Neural cell (in vitro differentiated cells): Measurements from ENCODE around the gene EIF4G3. TPM values are rescaled to one million over a fixed set of nuclear protein-coding genes. Genes with fewer than 3 reads are reported as not detected.

Source experiments
- H2AFZ ChIP-seq: fragments of 200-600, 300-800 bp; sonication (generic), shearing (Covaris generic); 2 replicates; pipeline ENCODE4 v1.6.0; 2014; ENCODE audit warnings: low read depth, mild to moderate bottlenecking, antibody characterized with exemption, low read length, moderate library complexity
- H3F3A ChIP-seq: fragments of 200-600 bp; shearing (Covaris generic); 2 replicates; pipeline ENCODE4 v1.6.1; 2016; ENCODE audit warnings: mild to moderate bottlenecking, moderate library complexity, mixed read lengths, antibody characterized with exemption, low read length; ENCODE audit not compliant: insufficient read depth, poor library complexity, severe bottlenecking
- H3K27ac ChIP-seq: fragments of 200-600, 300-800 bp; sonication (generic), shearing (Covaris generic); 2 replicates; pipeline ENCODE4 v1.5.1; 2014; ENCODE audit warnings: mild to moderate bottlenecking, low read length, moderate library complexity
- H3K27me3 ChIP-seq: fragments of 300-800, 200-600 bp; sonication (generic), shearing (Covaris generic); 2 replicates; pipeline ENCODE4 v1.6.0; 2014; ENCODE audit warnings: mild to moderate bottlenecking, low read depth, low read length, moderate library complexity; ENCODE audit not compliant: insufficient read depth
- H3K36me3 ChIP-seq: fragments of 300-800, 200-600 bp; sonication (generic), shearing (Covaris generic); 2 replicates; pipeline ENCODE4 v1.5.1; 2014; ENCODE audit warnings: mild to moderate bottlenecking, antibody characterized with exemption, low read length, moderate library complexity; ENCODE audit not compliant: insufficient read depth
- H3K4me2 ChIP-seq: fragments of 300-800, 200-600 bp; sonication (generic), shearing (Covaris generic); 2 replicates; pipeline ENCODE4 v1.6.0; 2014; ENCODE audit warnings: mild to moderate bottlenecking, low read length
- H3K4me3 ChIP-seq: fragments of 300-800, 200-600 bp; sonication (generic), shearing (Covaris generic); 2 replicates; pipeline ENCODE4 v1.5.1; 2014; ENCODE audit warnings: mild to moderate bottlenecking, low read length, moderate library complexity
- H3K79me2 ChIP-seq: fragments of 200-600 bp; shearing (Covaris generic); replicated peaks from 2 replicates; pipeline ENCODE4 v1.6.0; 2014; ENCODE audit warnings: mild to moderate bottlenecking, low read length, moderate library complexity; ENCODE audit not compliant: insufficient read depth
- H3K9ac ChIP-seq: fragments of 300-800, 200-600 bp; sonication (generic), shearing (Covaris generic); 2 replicates; pipeline ENCODE4 v1.6.1; 2016; ENCODE audit warnings: mild to moderate bottlenecking, low read length, mixed read lengths
- H3K9me2 ChIP-seq: fragments of 200-600 bp; shearing (Covaris generic); 2 replicates; pipeline ENCODE4 v1.6.1; 2016; ENCODE audit warnings: mild to moderate bottlenecking, low read length, mixed read lengths; ENCODE audit not compliant: insufficient read depth
- H3K9me3 ChIP-seq: fragments of 200-600, 300-800 bp; sonication (generic), shearing (Covaris generic); 2 replicates; pipeline ENCODE4 v1.6.1; 2016; ENCODE audit warnings: mild to moderate bottlenecking, mixed run types, low read length, moderate library complexity, mixed read lengths
- H4K20me1 ChIP-seq: fragments of 200-600 bp; shearing (Covaris generic); 2 replicates; pipeline ENCODE4 v1.6.1; 2016; ENCODE audit warnings: mild to moderate bottlenecking, mixed run types; ENCODE audit not compliant: insufficient read depth
- CTCF ChIP-seq: fragments of 450-650 bp; IDR thresholded peaks from 2 replicates; pipeline ENCODE4 v1.5.1; 2014; ENCODE audit warnings: antibody characterized with exemption, mild to moderate bottlenecking, moderate library complexity; ENCODE audit not compliant: poor library complexity, severe bottlenecking
- EP300 ChIP-seq: fragments of 450-650 bp; conservative IDR thresholded peaks from 2 replicates; pipeline ENCODE4 v1.6.1; 2014; ENCODE audit warnings: antibody characterized with exemption, mild to moderate bottlenecking, moderate library complexity; ENCODE audit not compliant: poor library complexity, severe bottlenecking
- EZH2 ChIP-seq: fragments of 200-600, 300-800 bp; shearing (Covaris generic), sonication (generic); IDR thresholded peaks from 2 replicates; pipeline ENCODE4 v1.6.1; 2014; ENCODE audit warnings: antibody characterized with exemption, low read length, borderline replicate concordance, mild to moderate bottlenecking; ENCODE audit not compliant: insufficient read depth, poor library complexity, severe bottlenecking
- MXI1 ChIP-seq: fragments of 450-650 bp; conservative IDR thresholded peaks from 2 replicates; pipeline ENCODE4 v1.6.1; 2014; ENCODE audit warnings: antibody characterized with exemption, mild to moderate bottlenecking; ENCODE audit not compliant: poor library complexity, severe bottlenecking
- POLR2AphosphoS5 ChIP-seq: IDR thresholded peaks from 2 replicates; pipeline ENCODE4 v1.6.1; 2012
- RAD21 ChIP-seq: fragments of 450-650 bp; conservative IDR thresholded peaks from 2 replicates; pipeline ENCODE4 v1.6.1; 2014; ENCODE audit warnings: antibody characterized with exemption, mild to moderate bottlenecking, moderate library complexity
- REST ChIP-seq: IDR thresholded peaks from 2 replicates; pipeline ENCODE4 v1.6.1; 2012; ENCODE audit warnings: borderline replicate concordance
- SMC3 ChIP-seq: fragments of 450-650 bp; conservative IDR thresholded peaks from 2 replicates; pipeline ENCODE4 v1.6.1; 2014; ENCODE audit warnings: antibody characterized with exemption, mild to moderate bottlenecking, moderate library complexity; ENCODE audit not compliant: poor library complexity
- TAF1 ChIP-seq: IDR thresholded peaks from 2 replicates; pipeline ENCODE4 v1.6.1; 2012; ENCODE audit warnings: low read depth
- polyA plus RNA-seq: library from polyadenylated mRNA; depleted of rRNA; stranded (reverse); fragments of >200 nt; gene quantifications from 2 replicates; pipeline ENCODE4 v1.2.3, GENCODE V29; 2014

Gene EIF4G3
- polyA plus RNA-seq, 1 donor from 2014 or later, result 56.9 TPM

- TF ChIP-seq TAF1, result no peak
- no peak for TF ChIP-seq MXI1
- no peak for TF ChIP-seq EZH2
- TF ChIP-seq RAD21, result no peak
- TF ChIP-seq SMC3, result no peak
- no peak for TF ChIP-seq CTCF
- TF ChIP-seq REST, result no peak
- no peak for TF ChIP-seq EP300
- TF ChIP-seq POLR2AphosphoS5, result no peak
- H3K4me3 ChIP-seq, result no peak overlapping the region
- H2AFZ ChIP-seq, result no peak overlapping the region
- no peak overlapping the region for H3K9ac ChIP-seq
- H3F3A ChIP-seq, result peaks cover 2% of the 10 kb centered on the region
- H4K20me1 ChIP-seq, result no peaks in the 10 kb centered on the region
- H3K27ac ChIP-seq, result no peak overlapping the region
- H3K9me3 ChIP-seq, result no peaks in the 10 kb centered on the region
- peaks cover 7% of the 10 kb centered on the region for H3K36me3 ChIP-seq
- no peaks in the 10 kb centered on the region for H3K27me3 ChIP-seq
- H3K79me2 ChIP-seq, result peaks cover 6% of the 10 kb centered on the region
- H3K9me2 ChIP-seq, result no peaks in the 10 kb centered on the region
- H3K4me2 ChIP-seq, result no peak overlapping the region
Measured at GRCh38 chr1:21046132-21046531, 130.6 kb downstream of the EIF4G3 start.

GRCh38 chr1:21045351-21045750, 131.3 kb downstream of the EIF4G3 start:
- Histone ChIP-seq H3K79me2 (peaks cover 4% of the 10 kb centered on the region), H3K4me3 (no peak overlapping the region)

More at GRCh38 chr1:21045351-21045750, 131.3 kb downstream of the EIF4G3 start:
- H3K27me3 ChIP-seq, result no peaks in the 10 kb centered on the region
- H3K27ac ChIP-seq, result no peak overlapping the region
- H4K20me1 ChIP-seq, result no peaks in the 10 kb centered on the region
- TF ChIP-seq POLR2AphosphoS5 (no peak), CTCF (no peak)
- no peak overlapping the region for H3K9ac ChIP-seq
- H3K36me3 ChIP-seq, result peaks cover 2% of the 10 kb centered on the region
- H3K4me2 ChIP-seq, result no peak overlapping the region
- peaks cover 2% of the 10 kb centered on the region for H3F3A ChIP-seq
- H3K9me2 ChIP-seq, result no peaks in the 10 kb centered on the region
- no peak overlapping the region for H2AFZ ChIP-seq
- no peaks in the 10 kb centered on the region for H3K9me3 ChIP-seq
